Panc1 (cell line): ENCODE data around the gene IFNB1.

Source experiments
- TF ChIP-seq, protein P1 (sequence below): fragments of 450-650 bp; IDR thresholded peaks from 2 replicates; pipeline ENCODE4 v1.5.1; 2017; ENCODE audit warnings: mild to moderate bottlenecking
- TF ChIP-seq, protein P2 (sequence below), 2 experiments: IDR thresholded peaks; 2 replicates each; pipeline ENCODE4 v1.6.1; 2011 to 2012; ENCODE audit warnings: low read depth in 2 of 2, control low read depth in 1 of 2, low read length in 1 of 2, mild to moderate bottlenecking in 1 of 2, moderate library complexity in 1 of 2; ENCODE audit not compliant: insufficient read depth in 1 of 2

DNA sequence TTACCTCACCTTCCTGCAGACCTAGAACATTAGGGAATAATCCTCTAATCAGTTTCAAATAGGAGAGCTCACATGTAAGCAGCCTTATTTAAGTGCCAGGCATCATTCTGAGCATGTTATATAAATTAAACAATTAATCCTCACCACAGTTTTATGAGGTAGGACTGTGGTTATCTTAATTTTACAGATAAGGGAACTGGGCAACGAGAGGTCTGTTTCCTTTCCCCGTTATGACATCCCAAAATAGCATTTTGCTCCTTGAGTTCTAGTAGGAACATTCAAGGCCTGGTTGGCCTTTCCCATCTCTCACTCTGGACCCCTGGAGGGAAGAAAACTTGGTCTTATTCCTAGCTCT lies 19.1 kb upstream of the IFNB1 start:
- TF ChIP-seq, protein P1, sequence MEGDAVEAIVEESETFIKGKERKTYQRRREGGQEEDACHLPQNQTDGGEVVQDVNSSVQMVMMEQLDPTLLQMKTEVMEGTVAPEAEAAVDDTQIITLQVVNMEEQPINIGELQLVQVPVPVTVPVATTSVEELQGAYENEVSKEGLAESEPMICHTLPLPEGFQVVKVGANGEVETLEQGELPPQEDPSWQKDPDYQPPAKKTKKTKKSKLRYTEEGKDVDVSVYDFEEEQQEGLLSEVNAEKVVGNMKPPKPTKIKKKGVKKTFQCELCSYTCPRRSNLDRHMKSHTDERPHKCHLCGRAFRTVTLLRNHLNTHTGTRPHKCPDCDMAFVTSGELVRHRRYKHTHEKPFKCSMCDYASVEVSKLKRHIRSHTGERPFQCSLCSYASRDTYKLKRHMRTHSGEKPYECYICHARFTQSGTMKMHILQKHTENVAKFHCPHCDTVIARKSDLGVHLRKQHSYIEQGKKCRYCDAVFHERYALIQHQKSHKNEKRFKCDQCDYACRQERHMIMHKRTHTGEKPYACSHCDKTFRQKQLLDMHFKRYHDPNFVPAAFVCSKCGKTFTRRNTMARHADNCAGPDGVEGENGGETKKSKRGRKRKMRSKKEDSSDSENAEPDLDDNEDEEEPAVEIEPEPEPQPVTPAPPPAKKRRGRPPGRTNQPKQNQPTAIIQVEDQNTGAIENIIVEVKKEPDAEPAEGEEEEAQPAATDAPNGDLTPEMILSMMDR: no peak
- TF ChIP-seq, protein P2, sequence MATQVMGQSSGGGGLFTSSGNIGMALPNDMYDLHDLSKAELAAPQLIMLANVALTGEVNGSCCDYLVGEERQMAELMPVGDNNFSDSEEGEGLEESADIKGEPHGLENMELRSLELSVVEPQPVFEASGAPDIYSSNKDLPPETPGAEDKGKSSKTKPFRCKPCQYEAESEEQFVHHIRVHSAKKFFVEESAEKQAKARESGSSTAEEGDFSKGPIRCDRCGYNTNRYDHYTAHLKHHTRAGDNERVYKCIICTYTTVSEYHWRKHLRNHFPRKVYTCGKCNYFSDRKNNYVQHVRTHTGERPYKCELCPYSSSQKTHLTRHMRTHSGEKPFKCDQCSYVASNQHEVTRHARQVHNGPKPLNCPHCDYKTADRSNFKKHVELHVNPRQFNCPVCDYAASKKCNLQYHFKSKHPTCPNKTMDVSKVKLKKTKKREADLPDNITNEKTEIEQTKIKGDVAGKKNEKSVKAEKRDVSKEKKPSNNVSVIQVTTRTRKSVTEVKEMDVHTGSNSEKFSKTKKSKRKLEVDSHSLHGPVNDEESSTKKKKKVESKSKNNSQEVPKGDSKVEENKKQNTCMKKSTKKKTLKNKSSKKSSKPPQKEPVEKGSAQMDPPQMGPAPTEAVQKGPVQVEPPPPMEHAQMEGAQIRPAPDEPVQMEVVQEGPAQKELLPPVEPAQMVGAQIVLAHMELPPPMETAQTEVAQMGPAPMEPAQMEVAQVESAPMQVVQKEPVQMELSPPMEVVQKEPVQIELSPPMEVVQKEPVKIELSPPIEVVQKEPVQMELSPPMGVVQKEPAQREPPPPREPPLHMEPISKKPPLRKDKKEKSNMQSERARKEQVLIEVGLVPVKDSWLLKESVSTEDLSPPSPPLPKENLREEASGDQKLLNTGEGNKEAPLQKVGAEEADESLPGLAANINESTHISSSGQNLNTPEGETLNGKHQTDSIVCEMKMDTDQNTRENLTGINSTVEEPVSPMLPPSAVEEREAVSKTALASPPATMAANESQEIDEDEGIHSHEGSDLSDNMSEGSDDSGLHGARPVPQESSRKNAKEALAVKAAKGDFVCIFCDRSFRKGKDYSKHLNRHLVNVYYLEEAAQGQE (IDR thresholded peaks at IDR 0.05; ENCODE audit: insufficient read depth in 1 of 2, low read depth in 2 of 2, low read length in 1 of 2): no peak
